Muscle of leg (tissue), 11 donors: ENCODE measurements around the gene TANGO2. TPM values are rescaled to one million over a fixed set of nuclear protein-coding genes. Genes with fewer than 3 reads are reported as not detected.

Source experiments
- DNase-seq: peaks from one replicate; pipeline ENCODE4 v3.0.0; 2013
- H3K27ac ChIP-seq: one replicate; pipeline ENCODE4 v1.5.1; 2013; ENCODE audit warnings: mild to moderate bottlenecking, low read length, control low read depth
- H3K27me3 ChIP-seq: one replicate; pipeline ENCODE4 v1.6.1; 2013; ENCODE audit warnings: low read length; ENCODE audit not compliant: control insufficient read depth, insufficient read depth
- H3K36me3 ChIP-seq: one replicate; pipeline ENCODE4 v1.6.1; 2013; ENCODE audit warnings: low read length; ENCODE audit not compliant: control insufficient read depth, insufficient read depth
- H3K4me1 ChIP-seq: one replicate; pipeline ENCODE4 v1.6.1; 2013; ENCODE audit warnings: low read length; ENCODE audit not compliant: control insufficient read depth, insufficient read depth
- H3K4me3 ChIP-seq: one replicate; pipeline ENCODE4 v1.5.1; 2013; ENCODE audit warnings: low read length, control low read depth
- H3K9me3 ChIP-seq: replicated peaks from 2 replicates; pipeline ENCODE4 v1.6.1; 2013; ENCODE audit warnings: low read depth, low read length; ENCODE audit not compliant: control insufficient read depth
- WGBS: methylation state at CpG from one replicate; pipeline ENCODE4 v1.1.5; 2013; ENCODE audit warnings: missing lambda C conversion rate; ENCODE audit not compliant: insufficient coverage; 5-methylcytosine and 5-hydroxymethylcytosine counted together
- polyA plus RNA-seq, 8 donors: library from polyadenylated mRNA; unstranded; fragments of 120-200 nt; gene quantifications; one replicate each; pipeline versions ENCODE4 v1.2.1 to v1.2.3, GENCODE V29; 2013; ENCODE audit warnings: inconsistent platforms in 1 of 8, low replicate concordance in 1 of 8; ENCODE audit not compliant: insufficient read length in 8 of 8, insufficient read depth in 1 of 8
- total RNA-seq: library from RNA; stranded (reverse); fragments of 120-200 nt; gene quantifications from one replicate; pipeline ENCODE4 v1.2.4, GENCODE V29; 2013

TANGO2 gene
- total and polyA plus RNA-seq, 9 donors = 7.7 to 11.6 (median 9.1) TPM

DNA sequence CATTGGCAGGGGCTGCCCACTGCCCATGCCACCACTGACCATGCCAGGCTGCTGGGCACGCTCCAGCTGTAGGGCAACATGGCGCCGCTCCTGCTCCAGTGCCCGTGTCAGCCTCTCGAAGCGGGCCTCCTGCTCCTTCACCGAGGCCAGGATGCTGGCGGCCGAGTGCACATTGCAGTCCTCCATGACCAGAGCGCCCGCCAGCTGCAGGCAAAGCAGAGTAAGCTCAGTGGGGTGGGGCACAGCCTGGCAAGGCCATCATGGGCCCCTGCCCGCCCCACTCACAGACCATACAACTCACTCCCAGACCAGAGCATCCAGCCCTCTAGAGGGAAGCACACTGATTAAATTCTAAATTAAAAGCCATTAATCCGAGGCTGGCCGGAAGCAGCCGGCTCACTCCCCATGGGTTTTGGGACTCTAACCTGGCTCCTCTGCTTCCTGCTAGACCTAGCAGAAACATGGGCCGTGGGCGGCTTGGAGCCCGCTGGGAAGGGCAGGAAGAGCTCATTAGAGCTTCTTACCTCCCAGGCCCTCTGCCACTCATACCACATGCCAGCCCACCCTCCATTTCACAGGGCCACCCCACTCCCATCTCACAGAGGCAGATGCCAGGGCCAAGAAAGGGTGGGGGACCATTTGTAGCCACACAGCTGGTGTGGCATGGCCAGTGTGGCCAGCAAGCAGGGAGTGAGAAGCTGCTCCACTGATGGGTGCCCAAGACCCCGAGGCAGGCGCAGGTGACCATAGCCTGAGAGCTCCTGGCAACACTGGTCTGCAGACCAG, 30.1 kb upstream of the TANGO2 start:
- Histone ChIP-seq H3K4me1 (peaks cover 80% of the 10 kb centered on the region), H3K27me3 (no peaks in the 10 kb centered on the region), H3K4me3 (no peak overlapping the region), H3K36me3 (no peaks in the 10 kb centered on the region), H3K9me3 (no peaks in the 10 kb centered on the region), H3K27ac (peak overlapping the region; percentile 77)
- 74% methylated on average over 19 of the region's 20 CpGs for WGBS
- no peak for DNase-seq

GRCh38 chr22:19991395-19991644, 29.6 kb upstream of the TANGO2 start:
- Histone ChIP-seq H3K27me3 (no peaks in the 10 kb centered on the region), H3K9me3 (no peaks in the 10 kb centered on the region), H3K36me3 (no peaks in the 10 kb centered on the region), H3K27ac (peak overlapping the region; percentile 77), H3K4me1 (peaks cover 80% of the 10 kb centered on the region), H3K4me3 (no peak overlapping the region)
- no peak for DNase-seq

DNA sequence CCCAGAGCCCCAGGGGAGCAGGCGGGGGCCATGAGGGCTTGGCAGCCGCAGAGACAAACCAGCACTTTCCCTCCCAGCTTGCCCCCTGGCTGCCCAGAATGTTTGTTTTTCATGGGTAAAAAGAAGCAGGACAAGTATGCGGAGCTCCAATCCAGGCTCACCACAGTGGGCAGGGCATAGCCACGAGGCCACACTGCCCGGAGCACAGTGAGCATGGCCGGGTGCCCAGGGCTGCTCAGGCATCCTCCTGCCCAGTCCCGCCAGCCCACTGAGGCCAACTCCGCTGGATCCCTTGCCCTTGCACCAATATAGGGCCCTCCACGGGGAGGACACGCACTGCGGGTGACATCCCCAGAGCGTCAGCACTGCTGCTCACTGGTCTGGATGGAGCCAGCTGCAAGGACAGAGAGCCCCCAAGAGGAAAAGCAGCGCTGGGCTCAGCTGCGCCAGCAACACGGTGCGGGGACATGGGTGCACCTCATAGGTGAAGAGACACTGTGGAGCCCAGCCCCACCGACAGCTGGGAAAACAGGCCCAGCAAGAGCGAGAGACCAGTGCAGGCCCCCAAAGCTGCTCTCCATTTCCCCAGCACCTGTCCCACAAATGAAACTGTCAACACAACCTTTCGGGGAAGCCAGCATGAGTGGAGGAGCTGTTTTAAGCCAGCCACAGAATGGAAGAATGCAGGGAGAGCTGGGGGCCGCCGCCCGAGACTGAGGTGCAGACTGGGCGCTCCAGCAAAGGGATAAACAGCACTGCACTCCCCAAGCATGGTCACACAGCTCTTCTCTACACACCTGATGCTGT, 29.1 kb upstream of the TANGO2 start:
- H3K4me3 ChIP-seq = no peak overlapping the region
- peaks cover 83% of the 10 kb centered on the region for H3K4me1 ChIP-seq
- H3K27ac ChIP-seq = peak overlapping the region; percentile 77
- no peaks in the 10 kb centered on the region for H3K36me3 ChIP-seq
- H3K27me3 ChIP-seq = no peaks in the 10 kb centered on the region
- DNase-seq = no peak
- no peaks in the 10 kb centered on the region for H3K9me3 ChIP-seq
- 64% methylated on average over 14 of the region's 23 CpGs for WGBS

- Histone ChIP-seq H3K36me3 (no peaks in the 10 kb centered on the region), H3K4me1 (peaks cover 87% of the 10 kb centered on the region), H3K4me3 (no peak overlapping the region), H3K27ac (peak overlapping the region; percentile 77), H3K9me3 (no peaks in the 10 kb centered on the region), H3K27me3 (no peaks in the 10 kb centered on the region)
- WGBS = 92% methylated on average over 4 of the region's 7 CpGs
- DNase-seq = no peak
Measured at GRCh38 chr22:19992481-19992911, 28.4 kb upstream of the TANGO2 start.

- 89% methylated on average over 6 of the region's 6 CpGs for WGBS
- Histone ChIP-seq H3K36me3 (no peaks in the 10 kb centered on the region), H3K27ac (peak overlapping the region; percentile 77), H3K27me3 (no peaks in the 10 kb centered on the region), H3K4me1 (peaks cover 87% of the 10 kb centered on the region), H3K4me3 (no peak overlapping the region), H3K9me3 (no peaks in the 10 kb centered on the region)
- DNase-seq = no peak
Measured at GRCh38 chr22:19992921-19993355, 28.0 kb upstream of the TANGO2 start.

DNA sequence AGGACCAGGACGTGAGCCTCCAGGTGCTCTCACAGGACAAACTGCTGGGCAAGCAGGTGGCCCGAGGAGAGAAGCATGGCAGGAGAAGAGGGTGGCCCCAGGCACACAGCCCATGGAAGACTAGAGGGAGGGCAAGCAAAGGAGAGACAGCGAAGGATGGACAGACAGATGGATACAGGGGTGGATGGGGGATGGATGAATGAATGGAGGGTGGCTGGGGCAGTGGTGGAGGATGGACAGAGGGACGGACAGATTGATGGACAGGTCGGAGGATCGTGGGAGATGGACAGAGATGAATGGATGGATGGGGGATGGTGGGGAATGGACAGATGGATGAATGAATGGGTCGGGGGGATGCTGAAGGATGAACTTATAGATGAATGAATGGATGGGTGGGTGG, 27.0 kb upstream of the TANGO2 start:
- Histone ChIP-seq H3K27me3 (no peaks in the 10 kb centered on the region), H3K27ac (no peak overlapping the region), H3K36me3 (no peaks in the 10 kb centered on the region), H3K4me3 (no peak overlapping the region), H3K4me1 (peaks cover 89% of the 10 kb centered on the region), H3K9me3 (no peaks in the 10 kb centered on the region)
- 85% methylated on average over 7 of the region's 7 CpGs for WGBS
- DNase-seq = no peak

GRCh38 chr22:19994851-19995610, 25.9 kb upstream of the TANGO2 start:
- H3K27ac ChIP-seq = peak overlapping the region; percentile 93
- no peak overlapping the region for H3K4me3 ChIP-seq
- no peak for DNase-seq
- no peaks in the 10 kb centered on the region for H3K36me3 ChIP-seq
- no peaks in the 10 kb centered on the region for H3K27me3 ChIP-seq
- H3K4me1 ChIP-seq = peaks cover 89% of the 10 kb centered on the region
- no peaks in the 10 kb centered on the region for H3K9me3 ChIP-seq
- 76% methylated on average over 9 of the region's 12 CpGs for WGBS

DNA sequence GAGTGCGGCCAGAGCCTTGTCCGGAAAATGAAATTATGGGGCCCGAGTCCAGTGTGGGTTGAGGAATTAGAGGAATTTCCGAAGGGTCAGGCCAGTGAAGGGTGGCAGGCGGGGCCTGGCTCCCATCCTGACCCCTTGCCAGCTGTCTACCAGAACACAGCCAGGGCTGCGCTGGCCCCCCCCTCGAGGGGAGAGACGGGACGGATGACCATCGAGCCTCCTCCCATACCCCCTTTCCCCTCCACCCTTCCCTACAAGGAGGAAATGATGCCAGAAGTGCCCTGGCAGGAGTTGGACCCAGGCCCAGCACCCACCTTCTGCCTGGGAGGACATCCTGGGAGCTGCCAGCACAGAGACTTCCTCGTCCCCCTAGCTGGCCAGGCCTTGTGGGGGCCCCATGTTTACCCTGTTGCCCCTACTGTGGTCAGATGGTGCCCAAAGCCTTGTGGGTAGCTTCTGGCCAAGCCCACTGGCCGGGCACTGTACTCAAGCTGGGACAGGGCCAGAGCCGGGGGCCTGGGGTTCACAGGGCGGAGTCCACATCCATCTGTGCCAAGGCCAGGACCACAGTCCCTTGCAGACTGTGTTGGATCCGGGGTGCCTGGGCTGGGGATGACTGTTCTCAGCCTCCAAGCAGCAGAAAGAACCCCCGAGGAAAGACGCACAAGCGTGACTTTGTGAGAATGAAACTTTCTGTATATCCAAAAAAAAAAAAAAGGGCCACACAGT, 25.1 kb upstream of the TANGO2 start:
- Histone ChIP-seq H3K27me3 (no peaks in the 10 kb centered on the region), H3K4me3 (no peak overlapping the region), H3K27ac (peak overlapping the region; percentile 93), H3K36me3 (no peaks in the 10 kb centered on the region), H3K9me3 (no peaks in the 10 kb centered on the region), H3K4me1 (peaks cover 89% of the 10 kb centered on the region)
- 57% methylated on average over 12 of the region's 18 CpGs for WGBS
- DNase-seq = peak; percentile 81

- Histone ChIP-seq H3K27me3 (no peaks in the 10 kb centered on the region), H3K4me3 (no peak overlapping the region), H3K27ac (peak overlapping the region; percentile 93), H3K4me1 (peaks cover 89% of the 10 kb centered on the region), H3K9me3 (no peaks in the 10 kb centered on the region), H3K36me3 (no peaks in the 10 kb centered on the region)
- 80% methylated on average over 11 of the region's 12 CpGs for WGBS
- DNase-seq = no peak
Measured at GRCh38 chr22:19996694-19997384, 24.1 kb upstream of the TANGO2 start.
